Prostate gland (tissue), 2 donors: ENCODE results near the gene TRAPPC2. TPM values are rescaled to one million over a fixed set of nuclear protein-coding genes. Genes with fewer than 3 reads are reported as not detected.
"Not testable (repeated sequence)": the region's sequence is repeated elsewhere in the genome, so short reads cannot be mapped to it uniquely, and the experiment has no call there.

Source experiments
- DNase-seq: peaks from one replicate; pipeline ENCODE4 v3.0.0-alpha.2; 2019; ENCODE audit warnings: low spot score
- H3K27ac ChIP-seq, 2 donors: fragments of 200-600 bp; sonication (generic); 2 replicates each; pipeline ENCODE4 v1.5.1; 2017 to 2019
- H3K27me3 ChIP-seq: fragments of 200-600 bp; sonication (generic); replicated peaks from 2 replicates; pipeline ENCODE4 v1.5.1; 2019; ENCODE audit not compliant: insufficient read depth
- H3K36me3 ChIP-seq, 2 donors: fragments of 200-600 bp; sonication (generic); 1 replicate in 1 of 2; 2 replicates in 1 of 2; pipeline versions ENCODE4 v1.5.1 to v1.8.1; 2017 to 2019
- H3K4me1 ChIP-seq: fragments of 200-600 bp; sonication (generic); replicated peaks from 2 replicates; pipeline ENCODE4 v1.5.1; 2019
- H3K4me3 ChIP-seq, 2 donors: fragments of 200-600 bp; sonication (generic); 2 replicates each; pipeline ENCODE4 v1.5.1; 2017 to 2019
- H3K9me3 ChIP-seq: fragments of 200-600 bp; sonication (generic); 2 replicates; pipeline ENCODE4 v1.5.1; 2017
- CTCF ChIP-seq, 4 experiments: fragments of 200-600 bp in 2 of 4; fragments of 450-650 bp in 2 of 4; sonication (generic) in 2 of 4; IDR thresholded peaks; 1 replicate in 3 of 4; 2 replicates in 1 of 4; pipeline ENCODE4 v1.5.1; 2016 to 2019; ENCODE audit warnings: antibody characterized with exemption in 4 of 4, mild to moderate bottlenecking in 2 of 4, moderate library complexity in 2 of 4
- POLR2A ChIP-seq: fragments of 450-650 bp; IDR thresholded peaks from one replicate; pipeline ENCODE4 v1.6.1; 2016; ENCODE audit warnings: antibody characterized with exemption, mild to moderate bottlenecking
- POLR2AphosphoS5 ChIP-seq: sonication (generic); formaldehyde crosslinking; IDR thresholded peaks from one replicate; pipeline ENCODE4 v1.6.1; 2017; ENCODE audit warnings: antibody characterized with exemption
- WGBS: methylation state at CpG from one replicate; pipeline ENCODE4 v1.1.5; 2018; 5-methylcytosine and 5-hydroxymethylcytosine counted together
- intact Hi-C: fragments of 100-400 bp; cut with DNase I; formaldehyde crosslinking; loops from one replicate; pipeline ENCODE4 v1.14.2; 2022
- total RNA-seq, 2 donors: library from RNA; depleted of rRNA; stranded (reverse); fragments of >200 nt; gene quantifications; one replicate each; pipeline ENCODE4 v1.1.0, GENCODE V29; 2016

TRAPPC2 gene
- total RNA-seq, 2 donors from 2014 or later = 15.6 to 20.2 TPM

GRCh38 chrX:13676885-13677284, 57.5 kb downstream of the TRAPPC2 start:
- H3K27ac ChIP-seq = no peak overlapping the region
- TF ChIP-seq CTCF (IDR thresholded peaks at IDR 0.05) (no peak), POLR2AphosphoS5 (no peak), POLR2A (no peak)
- H3K27me3 ChIP-seq = no peaks in the 10 kb centered on the region
- no peak overlapping the region for H3K4me3 ChIP-seq
- H3K36me3 ChIP-seq = no peaks in the 10 kb centered on the region
- no peaks in the 10 kb centered on the region for H3K9me3 ChIP-seq
- intact Hi-C loops = no loop called here
- H3K4me1 ChIP-seq = no peaks in the 10 kb centered on the region
- no peak for DNase-seq

GRCh38 chrX:13673016-13673415, 61.4 kb downstream of the TRAPPC2 start:
- no peaks in the 10 kb centered on the region for H3K4me1 ChIP-seq
- no peak overlapping the region for H3K27ac ChIP-seq
- no peaks in the 10 kb centered on the region for H3K27me3 ChIP-seq
- intact Hi-C loops = no loop called here
- H3K9me3 ChIP-seq = no peaks in the 10 kb centered on the region
- no peak for DNase-seq
- H3K36me3 ChIP-seq = no peaks in the 10 kb centered on the region
- TF ChIP-seq CTCF (IDR thresholded peaks at IDR 0.05) = no peak
- TF ChIP-seq POLR2A = no peak
- TF ChIP-seq POLR2AphosphoS5 = no peak
- no peak overlapping the region for H3K4me3 ChIP-seq

- Histone ChIP-seq H3K27ac (no peak overlapping the region), H3K4me1 (no peaks in the 10 kb centered on the region), H3K36me3 (no peaks in the 10 kb centered on the region), H3K9me3 (no peaks in the 10 kb centered on the region), H3K4me3 (no peak overlapping the region), H3K27me3 (no peaks in the 10 kb centered on the region)
- TF ChIP-seq POLR2A = no peak
- TF ChIP-seq CTCF (IDR thresholded peaks at IDR 0.05) = no peak
- TF ChIP-seq POLR2AphosphoS5 = no peak
- WGBS = 96% methylated on average over 5 of the region's 5 CpGs
- DNase-seq = no peak
- intact Hi-C loops = no loop called here
Observed at GRCh38 chrX:13670197-13670596, 64.2 kb downstream of the TRAPPC2 start.

GRCh38 chrX:13669755-13670154, 64.7 kb downstream of the TRAPPC2 start:
- not testable (repeated sequence) for DNase-seq, H3K9me3 ChIP-seq, H3K36me3 ChIP-seq, H3K4me1 ChIP-seq, H3K4me3 ChIP-seq, H3K27me3 ChIP-seq
- H3K27ac ChIP-seq = peak overlapping the region; percentile 61 to 64
- WGBS = 97% methylated on average over 7 of the region's 8 CpGs
- intact Hi-C loops = loop anchor here (5.0 kb wide), 1 partner anchor 358 kb away; the partner anchor contains the start of gene GEMIN8

- peak; percentile 80 for DNase-seq
- TF ChIP-seq POLR2AphosphoS5 (peak; percentile 83), POLR2A (no peak), CTCF (IDR thresholded peaks at IDR 0.05) (no peak)
- H3K9me3 ChIP-seq = no peaks in the 10 kb centered on the region
- H3K36me3 ChIP-seq = no peaks in the 10 kb centered on the region
- no peaks in the 10 kb centered on the region for H3K4me1 ChIP-seq
- no peaks in the 10 kb centered on the region for H3K27me3 ChIP-seq
- intact Hi-C loops = loop anchor here (5.0 kb wide), 1 partner anchor 358 kb away; the partner anchor contains the start of gene GEMIN8
- WGBS = 7% methylated on average over 9 of the region's 9 CpGs
- peak overlapping the region; percentile 61 to 64 for H3K27ac ChIP-seq
- no peak overlapping the region for H3K4me3 ChIP-seq
Observed at GRCh38 chrX:13669246-13669737, 65.1 kb downstream of the TRAPPC2 start.
